SU-DHL-6 (cell line): ENCODE measurements around the gene WDR37.

Source experiments
- EZH2phosphoT487 ChIP-seq: fragments of 200-600 bp; sonication (generic), shearing (Covaris generic); conservative IDR thresholded peaks from 2 replicates; pipeline ENCODE4 v1.6.1; 2018; ENCODE audit warnings: mild to moderate bottlenecking, antibody characterized with exemption, low read length, moderate library complexity, mixed read lengths
- TF ChIP-seq, protein P1 (sequence below): fragments of 200-600 bp; sonication (generic); IDR thresholded peaks from one replicate; pipeline ENCODE4 v1.5.1; 2017; ENCODE audit warnings: antibody characterized with exemption, mild to moderate bottlenecking, low read length, moderate library complexity; ENCODE audit not compliant: insufficient read depth, poor library complexity, severe bottlenecking

DNA sequence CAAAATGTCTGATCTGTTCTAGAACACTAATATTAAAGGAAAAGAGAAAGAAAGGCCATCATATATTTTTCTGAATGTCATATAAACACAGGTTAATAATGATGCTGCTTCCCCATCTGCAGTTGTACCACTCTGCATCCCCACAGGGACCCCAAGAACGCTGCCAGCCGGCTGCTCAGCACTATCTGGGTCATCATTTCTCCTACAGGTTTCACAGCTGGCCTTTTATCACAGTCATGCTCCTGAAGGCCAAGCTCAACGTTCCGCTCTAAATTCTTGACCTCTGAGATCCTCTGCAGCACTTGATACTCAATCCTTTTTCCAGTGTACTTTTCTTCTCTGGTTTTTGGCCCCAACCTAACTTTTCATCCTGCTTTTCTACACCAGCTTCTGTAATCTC is 12.0 kb upstream of the WDR37 start:
- TF ChIP-seq, protein P1, sequence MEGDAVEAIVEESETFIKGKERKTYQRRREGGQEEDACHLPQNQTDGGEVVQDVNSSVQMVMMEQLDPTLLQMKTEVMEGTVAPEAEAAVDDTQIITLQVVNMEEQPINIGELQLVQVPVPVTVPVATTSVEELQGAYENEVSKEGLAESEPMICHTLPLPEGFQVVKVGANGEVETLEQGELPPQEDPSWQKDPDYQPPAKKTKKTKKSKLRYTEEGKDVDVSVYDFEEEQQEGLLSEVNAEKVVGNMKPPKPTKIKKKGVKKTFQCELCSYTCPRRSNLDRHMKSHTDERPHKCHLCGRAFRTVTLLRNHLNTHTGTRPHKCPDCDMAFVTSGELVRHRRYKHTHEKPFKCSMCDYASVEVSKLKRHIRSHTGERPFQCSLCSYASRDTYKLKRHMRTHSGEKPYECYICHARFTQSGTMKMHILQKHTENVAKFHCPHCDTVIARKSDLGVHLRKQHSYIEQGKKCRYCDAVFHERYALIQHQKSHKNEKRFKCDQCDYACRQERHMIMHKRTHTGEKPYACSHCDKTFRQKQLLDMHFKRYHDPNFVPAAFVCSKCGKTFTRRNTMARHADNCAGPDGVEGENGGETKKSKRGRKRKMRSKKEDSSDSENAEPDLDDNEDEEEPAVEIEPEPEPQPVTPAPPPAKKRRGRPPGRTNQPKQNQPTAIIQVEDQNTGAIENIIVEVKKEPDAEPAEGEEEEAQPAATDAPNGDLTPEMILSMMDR, result no peak
- no peak for TF ChIP-seq EZH2phosphoT487
